Central memory CD8-positive, alpha-beta T cell (primary cell): ENCODE data around the gene COX10.

ENCODE experiments used
- ATAC-seq: fragments of 150-1000 bp; cut with Tn5 transposase; replicated peaks from 2 replicates; pipeline ENCODE4 v1.10.0; 2022; ENCODE audit warnings: mild to moderate bottlenecking, moderate FRiP score, moderate number of reproducible peaks; ENCODE audit not compliant: poor library complexity, severe bottlenecking; ENCODE audit errors: extremely low read depth
- DNase-seq, 2 donors: peaks; one replicate each; pipeline ENCODE4 v3.0.0; 2021; ENCODE audit warnings: low spot score in 2 of 2
- H3K27ac Mint-ChIP-seq: one replicate; pipeline ENCODE4 v1.8.0; 2022; ENCODE audit warnings: low read depth, mild to moderate bottlenecking, moderate library complexity, mixed read lengths
- H3K27me3 Mint-ChIP-seq: one replicate; pipeline ENCODE4 v1.8.0; 2022; ENCODE audit warnings: mixed read lengths
- H3K36me3 Mint-ChIP-seq: one replicate; pipeline ENCODE4 v1.8.0; 2022; ENCODE audit warnings: mild to moderate bottlenecking, moderate library complexity, mixed read lengths; ENCODE audit not compliant: insufficient read depth
- H3K4me1 Mint-ChIP-seq: one replicate; pipeline ENCODE4 v1.8.0; 2022; ENCODE audit warnings: mixed read lengths
- H3K4me3 Mint-ChIP-seq: one replicate; pipeline ENCODE4 v1.8.0; 2022; ENCODE audit warnings: mild to moderate bottlenecking, moderate library complexity, mixed read lengths
- H3K9me3 Mint-ChIP-seq: one replicate; pipeline ENCODE4 v1.8.0; 2022; ENCODE audit warnings: mixed read lengths

The COX10 gene

GRCh38 chr17:14082848-14083247, 13.5 kb downstream of the COX10 start:
- Mint-ChIP-seq H3K36me3 (peaks cover 19% of the 10 kb centered on the region), H3K27ac (no peak overlapping the region)

DNA sequence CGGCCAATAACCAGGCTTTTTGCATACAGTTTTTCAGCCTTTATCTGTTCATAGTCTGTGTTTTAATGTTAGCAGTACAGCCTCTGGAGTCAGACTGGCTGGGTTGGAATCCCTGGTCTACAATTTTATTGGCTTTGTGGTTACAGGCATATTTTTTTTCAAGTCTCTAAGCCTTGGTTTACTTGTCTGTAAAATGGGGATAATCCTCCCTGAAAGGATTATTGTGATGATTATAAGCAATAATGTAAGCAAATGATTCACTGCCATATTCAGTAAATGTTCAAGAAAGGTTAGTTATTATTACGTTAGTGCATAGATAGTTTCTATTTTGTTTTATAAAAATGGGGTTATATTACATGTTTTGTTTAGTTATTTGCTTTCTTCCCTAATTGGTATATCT, 15.7 kb downstream of the COX10 start:
- Mint-ChIP-seq H3K36me3 (peaks cover 6% of the 10 kb centered on the region), H3K9me3 (no peaks in the 10 kb centered on the region), H3K4me1 (peaks cover 47% of the 10 kb centered on the region), H3K27ac (no peak overlapping the region), H3K27me3 (no peaks in the 10 kb centered on the region), H3K4me3 (no peak overlapping the region)
- ATAC-seq: no peak
- no peak for DNase-seq

More at GRCh38 chr17:14082848-14083247, 13.5 kb downstream of the COX10 start:
- H3K4me1 Mint-ChIP-seq: peaks cover 42% of the 10 kb centered on the region
- no peak overlapping the region for H3K4me3 Mint-ChIP-seq
- H3K27me3 Mint-ChIP-seq: no peaks in the 10 kb centered on the region
- DNase-seq (no peak), ATAC-seq (no peak)
- H3K9me3 Mint-ChIP-seq: no peaks in the 10 kb centered on the region

- no peaks in the 10 kb centered on the region for H3K27me3 Mint-ChIP-seq
- DNase-seq: no peak
- H3K9me3 Mint-ChIP-seq: no peaks in the 10 kb centered on the region
- H3K27ac Mint-ChIP-seq: no peak overlapping the region
- H3K4me3 Mint-ChIP-seq: no peak overlapping the region
- no peak for ATAC-seq
- peaks cover 3% of the 10 kb centered on the region for H3K36me3 Mint-ChIP-seq
- peaks cover 59% of the 10 kb centered on the region for H3K4me1 Mint-ChIP-seq
Measured at GRCh38 chr17:14086189-14086588, 16.9 kb downstream of the COX10 start.

DNA sequence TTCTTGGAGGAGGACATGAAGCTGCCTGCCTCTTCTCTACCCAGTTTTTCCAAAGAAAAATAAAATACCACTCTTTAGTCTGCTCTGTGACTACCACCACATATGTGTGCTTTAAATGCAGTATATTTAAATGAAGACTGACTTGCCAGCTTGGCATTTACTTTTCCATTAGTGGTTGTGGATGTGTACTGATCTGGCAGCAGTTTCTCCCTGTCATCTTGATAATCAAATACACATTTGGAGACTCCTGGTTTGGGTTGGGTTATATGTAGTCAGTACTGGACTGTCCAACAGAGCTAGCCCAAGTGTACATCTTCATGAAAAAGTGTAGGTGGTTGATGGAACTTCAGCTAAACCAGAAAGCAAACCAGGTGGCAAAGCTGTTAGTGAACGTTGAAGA, 19.9 kb downstream of the COX10 start:
- Mint-ChIP-seq H3K9me3 (no peaks in the 10 kb centered on the region), H3K36me3 (peaks cover 2% of the 10 kb centered on the region), H3K4me1 (peaks cover 45% of the 10 kb centered on the region), H3K27me3 (no peaks in the 10 kb centered on the region), H3K4me3 (no peak overlapping the region), H3K27ac (no peak overlapping the region)
- ATAC-seq (no peak), DNase-seq (no peak)

DNA sequence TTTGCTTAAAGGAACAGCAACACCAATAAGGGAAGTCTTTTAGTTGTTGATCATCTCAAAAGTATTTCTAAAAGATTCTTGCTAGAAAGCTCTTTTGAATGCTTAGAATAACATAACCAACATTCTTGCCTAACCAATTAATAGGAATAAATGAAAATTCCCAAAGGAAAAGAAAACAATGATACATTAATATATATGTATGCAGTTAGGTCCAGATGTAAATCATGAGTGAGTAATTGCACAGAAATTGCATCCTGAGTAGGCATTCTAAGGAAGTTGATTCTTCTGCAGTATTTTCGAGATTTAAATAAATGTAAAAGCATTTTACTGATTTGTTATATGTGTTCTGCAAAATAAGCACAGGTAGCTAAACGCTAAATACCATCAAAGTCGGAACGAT, 22.1 kb downstream of the COX10 start:
- no peaks in the 10 kb centered on the region for H3K27me3 Mint-ChIP-seq
- peaks cover 59% of the 10 kb centered on the region for H3K4me1 Mint-ChIP-seq
- no peak overlapping the region for H3K4me3 Mint-ChIP-seq
- peaks cover 2% of the 10 kb centered on the region for H3K36me3 Mint-ChIP-seq
- H3K9me3 Mint-ChIP-seq: no peaks in the 10 kb centered on the region
- DNase-seq (no peak), ATAC-seq (no peak)
- no peak overlapping the region for H3K27ac Mint-ChIP-seq

GRCh38 chr17:14092808-14093207, 23.5 kb downstream of the COX10 start:
- Mint-ChIP-seq H3K9me3 (no peaks in the 10 kb centered on the region), H3K4me3 (no peak overlapping the region), H3K4me1 (peaks cover 45% of the 10 kb centered on the region), H3K36me3 (peaks cover 2% of the 10 kb centered on the region), H3K27me3 (no peaks in the 10 kb centered on the region), H3K27ac (no peak overlapping the region)
- no peak for DNase-seq
- no peak for ATAC-seq

- Mint-ChIP-seq H3K9me3 (no peaks in the 10 kb centered on the region), H3K27ac (no peak overlapping the region), H3K27me3 (no peaks in the 10 kb centered on the region), H3K4me3 (no peak overlapping the region), H3K36me3 (peaks cover 2% of the 10 kb centered on the region), H3K4me1 (peaks cover 27% of the 10 kb centered on the region)
- ATAC-seq: no peak
- no peak for DNase-seq
Measured at GRCh38 chr17:14094676-14095601, 25.6 kb downstream of the COX10 start.

- no peaks in the 10 kb centered on the region for H3K27me3 Mint-ChIP-seq
- no peak overlapping the region for H3K4me3 Mint-ChIP-seq
- peaks cover 21% of the 10 kb centered on the region for H3K4me1 Mint-ChIP-seq
- no peak for DNase-seq
- no peak overlapping the region for H3K27ac Mint-ChIP-seq
- H3K36me3 Mint-ChIP-seq: peaks cover 2% of the 10 kb centered on the region
- ATAC-seq: no peak
- no peaks in the 10 kb centered on the region for H3K9me3 Mint-ChIP-seq
Measured at GRCh38 chr17:14095631-14096030, 26.3 kb downstream of the COX10 start.

- ATAC-seq: no peak
- Mint-ChIP-seq H3K4me3 (no peak overlapping the region), H3K36me3 (peaks cover 2% of the 10 kb centered on the region), H3K4me1 (peaks cover 23% of the 10 kb centered on the region), H3K9me3 (no peaks in the 10 kb centered on the region), H3K27me3 (no peaks in the 10 kb centered on the region), H3K27ac (no peak overlapping the region)
- no peak for DNase-seq
Measured at GRCh38 chr17:14098246-14098645, 28.9 kb downstream of the COX10 start.

DNA sequence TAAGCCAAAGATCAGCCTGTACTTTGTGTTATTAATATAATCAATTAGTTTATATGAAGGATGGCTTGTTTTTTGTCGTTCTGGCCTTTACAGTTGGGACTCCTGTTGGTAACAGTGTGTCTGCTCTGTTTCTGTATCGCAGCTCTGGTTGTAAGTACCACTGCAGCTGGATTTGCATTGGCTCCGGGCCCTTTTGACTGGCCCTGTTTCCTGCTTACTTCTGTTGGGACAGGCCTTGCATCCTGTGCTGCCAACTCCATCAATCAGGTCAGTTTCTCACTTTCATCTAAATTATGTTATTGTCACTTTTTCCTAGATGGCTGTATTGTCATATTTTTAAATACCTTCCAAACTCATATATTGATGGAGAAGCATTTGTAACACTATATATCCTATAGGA, 32.7 kb downstream of the COX10 start:
- ATAC-seq: no peak
- H3K27ac Mint-ChIP-seq: no peak overlapping the region

DNA sequence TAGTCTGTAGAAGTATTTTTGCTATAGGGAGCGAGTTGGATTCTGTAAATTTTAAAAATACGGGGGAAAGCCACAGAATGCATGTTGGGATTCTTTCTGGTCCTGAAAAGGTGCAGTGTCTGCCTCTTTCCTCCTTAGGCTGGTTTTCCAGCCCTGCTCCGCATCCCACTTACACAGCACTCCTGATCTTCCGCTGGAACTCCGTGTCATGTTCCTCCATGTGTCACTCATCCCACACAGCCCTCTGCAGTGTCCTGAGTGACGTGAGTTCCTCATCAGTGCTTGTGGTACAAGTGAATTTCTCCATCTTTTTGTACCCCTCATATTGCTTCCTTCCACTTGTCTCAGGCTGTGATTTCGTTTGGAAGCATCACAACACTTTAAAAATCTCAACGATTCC, 34.5 kb downstream of the COX10 start:
- no peaks in the 10 kb centered on the region for H3K9me3 Mint-ChIP-seq

More for the DNA sequence above, 32.7 kb downstream of the COX10 start:
- DNase-seq: no peak
- H3K27me3 Mint-ChIP-seq: no peaks in the 10 kb centered on the region
- no peaks in the 10 kb centered on the region for H3K9me3 Mint-ChIP-seq
- peaks cover 3% of the 10 kb centered on the region for H3K36me3 Mint-ChIP-seq
- no peak overlapping the region for H3K4me3 Mint-ChIP-seq
- peaks cover 14% of the 10 kb centered on the region for H3K4me1 Mint-ChIP-seq

GRCh38 chr17:14104734-14105133, 35.4 kb downstream of the COX10 start:
- ATAC-seq (no peak), DNase-seq (no peak)
- Mint-ChIP-seq H3K27me3 (no peaks in the 10 kb centered on the region), H3K9me3 (no peaks in the 10 kb centered on the region), H3K4me1 (peaks cover 30% of the 10 kb centered on the region), H3K27ac (no peak overlapping the region), H3K4me3 (no peak overlapping the region), H3K36me3 (peaks cover 6% of the 10 kb centered on the region)

More for the DNA sequence above, 34.5 kb downstream of the COX10 start:
- H3K36me3 Mint-ChIP-seq: peaks cover 6% of the 10 kb centered on the region
- no peak overlapping the region for H3K27ac Mint-ChIP-seq
- H3K4me3 Mint-ChIP-seq: no peak overlapping the region
- H3K27me3 Mint-ChIP-seq: no peaks in the 10 kb centered on the region
- ATAC-seq: no peak
- H3K4me1 Mint-ChIP-seq: peaks cover 30% of the 10 kb centered on the region
- no peak for DNase-seq

- H3K27ac Mint-ChIP-seq: no peak overlapping the region
- H3K36me3 Mint-ChIP-seq: peaks cover 6% of the 10 kb centered on the region
- no peaks in the 10 kb centered on the region for H3K27me3 Mint-ChIP-seq
- H3K9me3 Mint-ChIP-seq: no peaks in the 10 kb centered on the region
- no peak for DNase-seq
- H3K4me1 Mint-ChIP-seq: peaks cover 33% of the 10 kb centered on the region
- no peak overlapping the region for H3K4me3 Mint-ChIP-seq
- ATAC-seq: no peak
Measured at GRCh38 chr17:14107889-14108288, 38.6 kb downstream of the COX10 start.
